Stimulated activated CD8-positive, alpha-beta memory T cell treated with anti-CD3 and anti-CD28 coated beads, Interleukin-2, amount 100 ng/mL, for 1 hour (primary cell): ENCODE measurements around the gene HMGN2.
"Not testable (repeated sequence)": the region's sequence is repeated elsewhere in the genome, so short reads cannot be mapped to it uniquely, and the experiment has no call there.

Experiments used
- DNase-seq, 2 donors: peaks; one replicate each; pipeline ENCODE4 v3.0.0-alpha.2; 2020; ENCODE audit warnings: low read depth in 2 of 2

HMGN2 gene

GRCh38 chr1:26477446-26478152, 5.4 kb downstream of the HMGN2 start:
- no peak for DNase-seq

DNA sequence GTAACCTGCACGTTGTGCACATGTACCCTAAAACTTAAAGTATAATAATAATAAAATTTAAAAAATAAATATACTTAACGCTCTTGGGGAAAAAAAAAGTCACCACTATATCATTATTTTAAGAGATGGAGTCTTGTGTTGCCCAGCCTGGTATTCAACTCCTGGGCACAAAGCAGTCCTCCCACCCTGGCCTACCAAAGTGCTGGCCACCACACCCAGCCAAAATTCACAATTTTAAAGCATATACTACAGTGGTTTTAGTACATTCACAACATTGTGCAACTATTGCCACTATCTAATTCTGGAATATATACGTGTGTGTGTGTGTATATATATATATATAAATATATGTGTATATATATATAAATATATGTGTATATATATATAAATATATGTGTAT, 5.9 kb downstream of the HMGN2 start:
- no peak for DNase-seq

GRCh38 chr1:26478988-26479387, 6.7 kb downstream of the HMGN2 start:
- DNase-seq = no peak

DNA sequence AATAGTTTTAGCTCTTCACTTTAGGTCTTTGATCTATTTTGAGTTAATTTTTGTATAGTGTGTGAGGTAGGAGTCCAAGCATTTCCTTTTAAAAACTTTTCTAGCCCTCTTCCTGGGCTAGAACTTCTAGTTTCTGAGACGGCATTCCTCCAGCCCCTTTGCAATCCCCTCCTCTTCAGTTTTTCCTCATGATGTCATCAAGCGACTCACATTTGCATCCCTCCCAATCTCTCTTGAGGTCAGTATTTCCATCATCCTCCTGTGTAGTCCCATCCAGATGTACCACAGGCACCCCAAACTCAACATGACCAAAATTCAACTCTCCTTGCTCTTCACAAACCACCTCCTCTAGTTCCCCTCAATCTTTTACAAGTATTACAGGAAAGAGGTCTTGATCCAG, 10.7 kb downstream of the HMGN2 start:
- DNase-seq = no peak

- no peak for DNase-seq
These were observed 11.7 kb downstream of the HMGN2 start for GRCh38 chr1:26483980-26484379.

DNA sequence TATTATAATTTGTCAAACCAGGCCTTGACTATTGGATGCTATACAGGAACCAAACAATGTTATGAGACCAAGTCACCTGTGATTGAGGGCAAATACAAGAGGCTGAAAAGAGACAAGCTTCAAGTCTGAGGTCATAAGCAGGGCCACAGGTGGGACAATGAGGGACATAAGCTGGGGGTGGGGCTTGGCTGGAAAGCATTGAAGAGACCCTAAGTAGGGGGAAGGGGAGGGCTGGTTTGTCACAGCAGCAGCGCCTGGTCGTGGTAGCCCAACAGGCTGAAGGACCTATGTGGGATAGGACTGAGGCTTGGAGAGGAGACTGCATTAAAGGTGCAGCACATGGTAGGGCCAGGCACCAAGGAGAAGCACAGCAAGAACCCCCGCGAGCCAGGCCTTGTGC, 17.9 kb downstream of the HMGN2 start:
- no peak for DNase-seq

- DNase-seq = no peak
These were observed 21.0 kb downstream of the HMGN2 start for GRCh38 chr1:26493267-26493666.

DNA sequence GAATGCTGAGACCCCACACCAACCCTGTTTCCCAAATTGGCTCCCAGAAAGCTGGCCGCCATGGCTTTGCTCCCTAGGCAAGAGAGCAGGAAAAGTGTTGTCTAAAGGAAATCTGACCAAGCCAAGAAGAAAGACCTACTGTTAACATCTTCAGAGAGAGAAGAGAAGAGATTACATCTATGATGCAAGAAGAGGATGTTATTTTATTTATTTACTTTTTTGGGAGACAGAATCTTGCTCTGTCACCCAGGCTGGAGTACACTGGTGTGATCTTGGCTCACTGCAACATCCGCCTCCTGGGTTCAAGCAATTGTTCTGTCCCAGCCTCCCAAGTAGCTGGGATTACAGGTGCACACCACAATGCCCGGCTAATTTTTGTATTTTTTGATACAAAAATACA, 21.7 kb downstream of the HMGN2 start:
- no peak for DNase-seq

DNA sequence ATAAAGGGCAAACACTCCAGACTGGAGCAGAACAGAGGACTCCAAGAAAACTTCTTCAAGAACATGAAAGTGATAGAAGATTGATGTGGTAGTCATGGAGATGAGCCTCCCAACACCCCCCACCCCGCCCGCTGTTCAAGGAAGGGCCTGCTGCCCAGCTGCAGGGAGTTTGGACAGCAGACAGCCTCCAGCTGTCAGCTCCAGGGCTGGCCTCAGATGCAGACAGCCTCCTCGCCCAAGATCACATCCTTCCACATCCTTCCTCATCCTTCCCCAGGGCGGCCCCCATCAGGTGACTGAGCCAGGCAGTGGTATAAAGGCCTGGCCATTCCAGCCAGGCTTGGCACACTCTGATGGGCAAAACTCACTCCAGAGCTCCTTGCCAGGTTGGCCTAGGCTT, 24.6 kb downstream of the HMGN2 start:
- DNase-seq = no peak

GRCh38 chr1:26498894-26499293, 26.7 kb downstream of the HMGN2 start:
- no peak for DNase-seq

DNA sequence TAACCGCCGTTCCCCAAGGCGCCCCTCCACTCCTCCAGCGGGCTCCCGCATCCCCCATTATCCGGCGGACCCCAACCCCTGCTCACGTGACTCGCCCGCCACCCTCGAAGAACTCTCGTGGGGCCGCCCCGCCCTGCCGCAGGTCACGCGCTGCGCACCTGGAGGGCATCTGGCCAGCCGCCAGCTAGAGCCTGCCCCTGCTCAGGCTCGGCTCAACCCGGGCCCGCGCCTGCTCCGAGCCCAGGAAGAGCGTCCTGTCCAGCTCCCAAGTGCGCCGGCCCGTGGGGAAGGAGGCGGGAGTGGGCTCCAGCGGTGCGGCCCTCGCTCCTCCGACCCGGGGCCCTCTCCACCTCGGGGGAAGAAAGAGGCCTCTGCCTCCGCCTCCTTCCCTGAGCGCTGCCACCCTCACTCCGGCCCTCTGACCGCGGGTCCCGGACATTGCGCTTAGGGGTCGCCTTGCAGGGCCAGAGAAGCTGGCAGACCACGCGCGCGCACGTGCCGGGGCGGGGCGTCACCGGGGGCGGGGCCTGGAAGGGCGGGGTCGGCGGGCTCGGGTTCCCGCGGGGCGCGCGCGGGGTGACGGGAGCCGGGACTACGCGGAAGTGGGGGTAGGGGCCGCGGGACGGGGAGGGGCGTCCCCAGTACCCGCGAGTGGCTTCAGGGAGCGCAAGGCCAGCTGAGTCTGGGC, 28.4 kb downstream of the HMGN2 start:
- peak; percentile 84 to 88 for DNase-seq

DNA sequence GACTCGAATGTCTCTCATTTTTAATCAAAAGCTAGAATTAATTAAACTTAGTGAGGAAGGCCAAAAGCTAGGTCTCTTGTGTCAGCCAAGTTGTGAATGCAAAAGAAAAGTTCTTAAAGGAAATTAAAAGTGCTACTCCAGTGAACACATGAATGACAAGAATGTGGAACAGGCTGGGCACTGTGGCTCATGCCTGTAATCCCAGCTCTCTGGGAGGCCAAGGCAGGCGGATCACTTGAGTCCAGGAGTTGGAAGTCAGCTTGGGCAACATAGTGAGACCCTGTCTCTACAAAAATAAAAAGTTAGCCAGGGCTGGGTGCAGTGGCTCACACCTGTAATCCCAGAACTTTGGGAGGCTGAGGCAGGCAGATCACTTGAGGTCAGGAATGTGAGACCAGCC, 38.5 kb downstream of the HMGN2 start:
- DNase-seq = not testable (repeated sequence)

DNA sequence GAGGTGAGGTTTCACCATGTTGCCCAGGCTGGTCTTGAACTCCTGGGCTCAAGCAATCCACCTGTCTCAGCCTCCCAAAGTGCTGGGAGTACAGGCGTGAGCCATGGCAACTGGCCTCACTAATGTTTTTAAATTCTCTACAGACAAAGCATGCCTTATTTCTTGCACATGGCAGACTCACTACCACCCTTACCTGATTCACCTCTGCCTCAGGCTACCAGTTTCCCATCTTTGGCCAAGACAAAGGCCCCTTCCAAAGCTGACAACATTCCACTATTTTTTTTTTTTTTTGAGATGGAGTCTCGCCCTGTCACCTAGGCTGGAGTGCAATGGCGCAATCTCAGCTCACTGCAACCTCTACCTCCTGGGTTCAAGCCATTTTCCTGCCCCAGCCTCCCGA, 43.6 kb downstream of the HMGN2 start:
- DNase-seq = not testable (repeated sequence)

DNA sequence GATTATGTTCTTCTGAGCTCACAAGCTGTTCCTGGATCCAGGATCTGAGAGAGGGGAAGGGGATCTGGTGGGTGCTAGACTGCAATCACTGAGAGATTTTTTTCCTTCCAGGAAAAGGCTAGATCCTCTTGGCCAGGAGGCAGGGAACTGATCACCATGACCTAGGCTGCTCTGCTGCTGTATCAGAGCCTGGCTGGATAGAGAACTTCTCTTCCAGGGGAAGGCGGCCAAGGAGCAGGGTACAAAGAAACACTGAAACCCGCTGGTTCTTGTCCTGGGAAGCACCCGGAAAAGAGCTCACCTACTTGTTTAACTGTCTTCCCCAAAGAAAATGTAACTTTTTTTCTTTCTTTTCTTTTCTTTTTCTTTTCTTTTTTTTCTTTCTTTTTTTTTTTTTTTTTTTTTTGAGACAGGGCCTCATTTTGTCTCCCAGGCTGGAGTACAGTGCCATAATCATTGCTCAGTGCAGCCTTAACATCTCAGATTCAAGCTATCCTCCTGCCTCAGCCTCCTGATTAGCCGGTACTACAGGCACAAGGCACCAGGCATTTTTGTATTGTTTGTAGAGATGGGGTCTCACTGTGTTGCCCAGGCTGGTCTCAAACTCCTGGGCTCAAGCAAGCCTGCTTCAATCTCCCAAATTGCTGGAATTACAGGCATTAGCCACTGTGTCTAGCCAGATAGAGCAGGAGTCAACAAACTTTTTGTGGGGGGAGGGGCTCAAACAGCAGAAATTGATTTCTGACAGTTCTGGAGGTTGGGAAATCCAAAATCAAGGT, 44.9 kb downstream of the HMGN2 start:
- no peak for DNase-seq

GRCh38 chr1:26517766-26518049, 45.5 kb downstream of the HMGN2 start:
- no peak for DNase-seq

GRCh38 chr1:26518355-26518754, 46.1 kb downstream of the HMGN2 start:
- no peak for DNase-seq

DNA sequence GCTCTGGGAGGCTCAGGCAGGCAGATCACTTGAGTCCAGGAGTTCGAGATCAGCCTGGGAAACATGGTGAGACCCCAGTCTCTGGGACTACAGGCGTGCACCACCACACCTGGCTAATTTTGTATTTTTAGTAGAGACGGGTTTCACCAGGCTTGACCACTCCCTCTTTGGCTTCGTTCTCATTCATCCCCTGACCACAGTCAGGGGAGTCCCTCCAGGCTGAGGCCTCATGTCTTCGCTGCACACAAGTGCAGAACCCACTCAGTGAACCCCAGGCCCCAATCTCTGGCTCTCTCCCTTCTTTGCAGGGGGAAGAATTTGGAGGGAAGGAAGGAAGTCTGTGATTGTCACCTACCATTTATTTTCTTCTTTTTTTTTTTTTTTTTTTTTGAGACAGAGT, 48.1 kb downstream of the HMGN2 start:
- no peak for DNase-seq

GRCh38 chr1:26521669-26522030, 49.4 kb downstream of the HMGN2 start:
- no peak for DNase-seq

- no peak for DNase-seq
These were observed 49.8 kb downstream of the HMGN2 start for GRCh38 chr1:26522073-26522472.

DNA sequence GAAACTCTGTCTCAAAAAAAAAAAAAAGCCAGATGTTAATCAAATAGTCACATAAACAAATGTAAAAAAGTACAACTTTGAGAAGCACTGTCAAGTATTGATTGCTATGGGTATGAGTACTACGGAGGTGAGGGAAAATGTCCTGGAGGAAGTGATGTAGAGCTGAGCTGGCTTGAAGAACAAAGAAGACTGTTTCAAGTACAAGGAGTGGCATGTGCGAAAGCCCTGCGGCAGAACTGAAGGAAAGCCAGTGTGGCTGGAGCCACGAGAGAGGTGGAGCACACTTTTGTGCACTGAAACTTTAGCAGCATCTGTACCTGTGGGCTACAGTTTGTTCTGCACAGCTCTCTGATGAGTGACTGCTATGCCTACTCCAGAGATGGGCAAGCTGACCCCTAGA, 51.9 kb downstream of the HMGN2 start:
- DNase-seq = no peak
